Activated T-cell treated with anti-CD3 and anti-CD28 coated beads for 4 hours (primary cell): ENCODE data around the gene LPGAT1.

Source experiments
- DNase-seq: peaks from one replicate; pipeline ENCODE4 v3.0.0-alpha.2; 2020

LPGAT1 gene

GRCh38 chr1:211828584-211829342 is 1.8 kb downstream of the LPGAT1 start:
- no peak for DNase-seq

DNA sequence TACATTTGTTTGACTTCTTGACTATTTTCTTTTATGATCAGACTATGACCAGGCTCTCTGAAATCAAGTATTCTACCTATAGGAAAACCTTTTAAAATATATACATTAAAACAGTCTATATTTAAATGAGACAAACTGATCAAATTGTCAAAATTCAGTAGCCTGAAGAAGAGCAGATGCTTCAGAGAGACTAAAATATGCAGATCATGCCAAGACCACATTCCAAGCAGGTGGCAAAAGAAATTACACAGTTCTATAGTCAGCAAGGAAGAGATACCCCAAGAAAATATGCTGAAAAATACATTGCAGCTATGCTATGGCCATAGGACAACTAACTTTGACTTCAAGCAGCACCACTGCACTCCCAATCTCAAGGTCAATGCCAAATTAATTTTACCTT is 3.5 kb downstream of the LPGAT1 start:
- no peak for DNase-seq

GRCh38 chr1:211825980-211826379 is 4.6 kb downstream of the LPGAT1 start:
- no peak for DNase-seq

- no peak for DNase-seq
Observed at GRCh38 chr1:211822677-211823407, 7.7 kb downstream of the LPGAT1 start.

- no peak for DNase-seq
Observed at GRCh38 chr1:211816586-211816985, 14.0 kb downstream of the LPGAT1 start.

DNA sequence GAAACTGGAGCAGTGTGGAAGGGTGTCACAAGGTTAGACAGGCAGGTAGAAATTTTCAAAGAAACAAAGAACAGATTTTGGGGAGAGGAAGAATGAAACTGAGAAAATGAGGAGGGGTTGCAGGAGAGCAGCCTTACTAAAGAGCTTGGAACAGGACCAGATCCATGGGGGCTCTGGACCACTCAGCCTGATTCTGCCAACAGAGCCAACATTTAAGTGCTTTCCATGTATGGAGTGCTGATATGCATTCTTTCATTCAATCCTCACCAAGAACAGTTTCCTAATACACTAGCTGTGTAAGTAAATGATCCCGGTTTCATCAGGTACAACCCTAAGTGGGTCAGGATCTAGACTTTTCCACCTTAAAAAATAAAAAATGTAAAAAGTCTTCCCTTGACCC is 16.2 kb downstream of the LPGAT1 start:
- DNase-seq = no peak

GRCh38 chr1:211813590-211813989 is 17.0 kb downstream of the LPGAT1 start:
- DNase-seq = no peak

DNA sequence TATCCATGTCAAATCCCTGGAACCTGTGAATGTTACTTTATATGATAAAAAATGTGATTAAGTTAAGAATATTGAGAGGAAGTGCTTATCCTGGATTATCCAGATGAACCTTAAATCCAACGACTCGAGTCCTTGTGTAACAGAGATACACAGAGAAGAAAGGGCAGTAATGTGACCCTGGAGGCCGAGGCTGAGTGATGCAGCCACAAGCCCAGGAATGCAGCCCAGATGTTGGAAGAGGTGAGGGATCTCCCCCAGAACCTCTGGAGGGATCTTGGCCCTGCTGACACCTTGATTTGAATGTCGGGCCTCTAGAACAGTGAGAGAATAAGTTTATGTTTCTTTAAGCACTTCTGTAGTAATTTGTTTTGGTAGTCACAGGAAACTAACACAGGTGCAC is 18.0 kb downstream of the LPGAT1 start:
- no peak for DNase-seq

- no peak for DNase-seq
Observed at GRCh38 chr1:211811848-211812247, 18.7 kb downstream of the LPGAT1 start.

DNA sequence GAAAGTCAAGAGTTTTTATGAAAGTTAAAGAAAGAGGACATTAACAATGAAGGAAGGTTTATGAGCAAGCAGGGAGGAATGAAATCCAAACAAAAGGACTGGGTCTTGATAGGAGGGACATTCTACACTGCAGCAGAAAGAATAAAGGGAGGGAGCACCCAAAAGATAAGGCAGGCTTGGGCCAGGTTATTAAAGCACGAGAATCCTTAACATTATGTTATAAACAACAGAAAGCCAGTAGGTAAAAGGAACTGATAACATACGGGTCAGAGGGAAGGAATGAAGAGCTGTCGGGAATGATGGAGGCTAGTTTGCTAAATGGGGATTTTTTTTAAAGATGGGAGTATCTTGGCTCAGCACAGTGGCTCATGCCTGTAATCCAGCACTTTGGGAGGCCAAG is 19.4 kb downstream of the LPGAT1 start:
- DNase-seq = no peak

DNA sequence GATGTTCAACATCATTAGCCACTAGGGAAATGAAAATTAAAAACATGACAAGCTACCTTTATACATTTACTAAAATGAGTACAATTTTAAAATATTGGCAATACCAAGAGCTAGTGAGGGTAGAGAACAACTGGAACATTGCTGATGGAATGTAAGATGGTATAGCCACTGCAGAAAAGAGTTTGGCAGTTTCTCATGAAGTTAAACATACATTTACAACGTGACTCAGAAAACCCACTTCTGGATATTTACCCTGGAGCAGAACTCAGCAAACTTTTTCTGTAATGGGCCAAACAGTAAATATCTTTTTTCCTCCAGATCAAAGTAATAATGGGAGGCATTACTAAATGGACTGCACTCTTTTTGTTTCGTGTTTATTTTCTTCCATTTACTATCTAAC is 22.1 kb downstream of the LPGAT1 start:
- DNase-seq = no peak

- DNase-seq = no peak
Observed at GRCh38 chr1:211804915-211805314, 25.6 kb downstream of the LPGAT1 start.

GRCh38 chr1:211800925-211801607 is 29.5 kb downstream of the LPGAT1 start:
- DNase-seq = no peak

GRCh38 chr1:211797994-211798393 is 32.6 kb downstream of the LPGAT1 start:
- DNase-seq = no peak

- DNase-seq = no peak
Observed at GRCh38 chr1:211791979-211792378, 38.6 kb downstream of the LPGAT1 start.

- DNase-seq = no peak
Observed at GRCh38 chr1:211789641-211790464, 40.7 kb downstream of the LPGAT1 start.

GRCh38 chr1:211788626-211789025 is 41.9 kb downstream of the LPGAT1 start:
- DNase-seq = no peak

- no peak for DNase-seq
Observed at GRCh38 chr1:211783897-211784296, 46.7 kb downstream of the LPGAT1 start.

- DNase-seq = no peak
Observed at GRCh38 chr1:211783266-211783665, 47.3 kb downstream of the LPGAT1 start.

- no peak for DNase-seq
Observed at GRCh38 chr1:211781260-211781659, 49.3 kb downstream of the LPGAT1 start.

- DNase-seq = no peak
Observed at GRCh38 chr1:211775170-211775569, 55.4 kb downstream of the LPGAT1 start.

- DNase-seq = no peak
Observed at GRCh38 chr1:211764701-211765100, 65.9 kb downstream of the LPGAT1 start.

DNA sequence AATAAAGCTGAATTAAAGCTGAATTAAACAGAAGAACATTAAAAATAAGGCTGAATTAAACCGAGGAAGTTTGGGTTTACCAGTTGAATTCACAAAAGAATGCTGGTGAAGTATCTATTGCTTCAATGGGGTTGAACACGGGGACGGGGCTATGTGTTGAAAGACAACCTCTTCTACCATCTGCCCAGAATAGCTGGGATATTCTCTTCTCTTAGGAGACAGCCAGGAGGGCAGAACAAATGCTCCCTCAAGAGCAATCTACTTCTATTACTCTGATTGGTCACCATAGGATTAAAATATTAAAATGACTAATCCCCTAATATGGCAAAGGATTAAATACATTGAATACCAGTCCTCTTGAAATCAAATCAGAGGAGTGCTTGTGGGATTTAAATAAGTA is 68.4 kb downstream of the LPGAT1 start:
- no peak for DNase-seq
